D721Med (cell line): ENCODE data around the gene CHD6.

Experiments used
- DNase-seq: peaks from one replicate; pipeline ENCODE4 v3.0.0; 2011; ENCODE audit warnings: low spot score; ENCODE audit not compliant: insufficient read length
- FAIRE-seq: peaks from 2 replicates; lab custom pipeline; 2011; peaks lifted over from hg19 to GRCh38; lab: Jason Lieb, UNC
- CTCF ChIP-seq: IDR thresholded peaks from 2 replicates; pipeline ENCODE4 v1.5.1; 2012; ENCODE audit warnings: mild to moderate bottlenecking, control low read depth; ENCODE audit not compliant: insufficient read depth; ENCODE audit errors: missing control alignments

The CHD6 gene

GRCh38 chr20:41509316-41510200, 108.6 kb downstream of the CHD6 start:
- DNase-seq (no peak), FAIRE-seq (no peak)
- TF ChIP-seq CTCF: no peak

- TF ChIP-seq CTCF: no peak
- no peak for FAIRE-seq
- no peak for DNase-seq
Measured at GRCh38 chr20:41508335-41508734, 109.8 kb downstream of the CHD6 start.

GRCh38 chr20:41507851-41508250, 110.3 kb downstream of the CHD6 start:
- no peak for TF ChIP-seq CTCF
- DNase-seq (no peak), FAIRE-seq (no peak)

GRCh38 chr20:41507436-41507835, 110.7 kb downstream of the CHD6 start:
- FAIRE-seq (no peak), DNase-seq (no peak)
- TF ChIP-seq CTCF: no peak

GRCh38 chr20:41506192-41506915, 111.8 kb downstream of the CHD6 start:
- DNase-seq: no peak
- FAIRE-seq: no peak
- TF ChIP-seq CTCF: no peak

GRCh38 chr20:41505184-41505583, 113.0 kb downstream of the CHD6 start:
- no peak for FAIRE-seq
- DNase-seq: no peak
- no peak for TF ChIP-seq CTCF

GRCh38 chr20:41501376-41501775, 116.8 kb downstream of the CHD6 start:
- no peak for DNase-seq
- no peak for FAIRE-seq
- no peak for TF ChIP-seq CTCF
